ENCODE measurements around the gene WWTR1. TPM values are rescaled to one million over a fixed set of nuclear protein-coding genes. Genes with fewer than 3 reads are reported as not detected.

WWTR1 gene
- total RNA-seq, 1 experiment from 2014 or later = 73.5 TPM

Other genes starting within 250 kb of the WWTR1 start
- not detected in 2 replicates for gene TM4SF4, start 183.3 kb downstream of the WWTR1 start, total RNA-seq (2021)
- gene COMMD2, start 94.5 kb upstream of the WWTR1 start, total RNA-seq (2021) = 58.2 and 74.7 TPM in 2 replicates
- not detected in 2 replicates for gene ANKUB1, start 134.5 kb upstream of the WWTR1 start, total RNA-seq (2021)
- gene RNF13, start 155.2 kb upstream of the WWTR1 start, total RNA-seq (2021) = 40.1 and 65.0 TPM in 2 replicates